SIG-M5 treated with dmso at 0.1 percent for 504 hours (cell line): ENCODE results near the gene NADK.
"Not testable (repeated sequence)": the region's sequence is repeated elsewhere in the genome, so short reads cannot be mapped to it uniquely, and the experiment has no call there.

Experiments
- DNase-seq: peaks from one replicate; lab custom pipeline; 2025; ENCODE audit not compliant: unreplicated experiment; lab: John Stamatoyannopoulos, UW

The NADK gene

DNA sequence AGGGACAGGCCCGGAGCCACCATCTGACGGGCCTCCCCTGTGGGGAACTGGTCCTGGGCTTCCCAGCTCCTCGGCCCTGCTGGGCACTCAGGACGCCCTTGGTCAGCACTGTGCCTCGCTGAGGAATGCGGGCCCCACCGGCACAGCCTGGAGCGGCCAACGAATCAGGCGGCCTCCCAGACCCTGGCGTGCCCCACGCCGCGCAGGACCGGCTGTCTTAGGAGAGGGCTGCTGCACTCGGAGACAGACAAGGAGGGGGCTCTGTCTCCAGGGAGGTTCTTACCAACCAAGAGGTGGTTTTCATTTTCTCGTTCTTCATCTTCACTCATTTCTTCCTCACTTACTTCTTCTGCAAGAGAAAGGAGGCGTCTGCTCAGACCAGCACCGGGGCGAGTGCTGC, 70.4 kb downstream of the NADK start:
- not testable (repeated sequence) for DNase-seq

DNA sequence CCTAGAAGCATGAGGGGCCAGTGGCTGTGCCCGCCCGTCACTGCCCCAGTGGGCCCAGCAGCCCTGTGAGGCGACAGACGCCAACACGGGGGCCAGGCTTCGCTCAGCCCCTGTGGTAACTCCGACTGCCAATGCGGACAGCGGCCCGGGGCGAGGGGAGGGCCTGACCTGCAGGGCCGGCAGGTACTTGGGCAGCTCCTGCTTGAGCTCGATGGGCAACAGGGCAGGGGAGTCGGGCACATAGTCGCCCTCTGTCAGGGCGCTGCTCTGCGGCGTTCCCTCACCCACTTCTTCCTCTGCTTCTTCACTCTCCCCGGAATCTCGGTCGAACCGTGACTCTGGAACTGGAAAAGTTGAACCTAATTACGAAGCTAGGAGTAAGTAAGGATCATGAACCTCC, 71.0 kb downstream of the NADK start:
- not testable (repeated sequence) for DNase-seq

DNA sequence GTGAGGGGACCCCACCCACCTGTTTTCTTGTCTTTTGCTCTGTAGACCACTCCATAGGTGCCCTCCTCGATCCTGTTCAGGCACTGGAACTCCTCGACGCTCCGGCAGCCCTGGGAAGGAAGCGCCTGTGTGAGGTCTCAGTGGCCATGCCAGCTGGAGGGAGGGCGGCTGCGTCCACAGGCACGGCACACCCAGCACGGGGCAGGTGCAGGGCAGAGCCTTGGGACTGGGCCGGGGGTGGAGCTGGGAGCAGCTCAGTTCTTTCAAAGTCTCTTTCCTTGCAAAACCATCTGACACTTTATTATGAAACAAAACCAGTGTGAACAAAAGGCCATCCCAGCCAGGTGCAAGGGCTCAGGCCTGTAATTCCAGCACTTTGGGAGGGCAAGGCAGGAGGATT, 72.6 kb downstream of the NADK start:
- not testable (repeated sequence) for DNase-seq

DNA sequence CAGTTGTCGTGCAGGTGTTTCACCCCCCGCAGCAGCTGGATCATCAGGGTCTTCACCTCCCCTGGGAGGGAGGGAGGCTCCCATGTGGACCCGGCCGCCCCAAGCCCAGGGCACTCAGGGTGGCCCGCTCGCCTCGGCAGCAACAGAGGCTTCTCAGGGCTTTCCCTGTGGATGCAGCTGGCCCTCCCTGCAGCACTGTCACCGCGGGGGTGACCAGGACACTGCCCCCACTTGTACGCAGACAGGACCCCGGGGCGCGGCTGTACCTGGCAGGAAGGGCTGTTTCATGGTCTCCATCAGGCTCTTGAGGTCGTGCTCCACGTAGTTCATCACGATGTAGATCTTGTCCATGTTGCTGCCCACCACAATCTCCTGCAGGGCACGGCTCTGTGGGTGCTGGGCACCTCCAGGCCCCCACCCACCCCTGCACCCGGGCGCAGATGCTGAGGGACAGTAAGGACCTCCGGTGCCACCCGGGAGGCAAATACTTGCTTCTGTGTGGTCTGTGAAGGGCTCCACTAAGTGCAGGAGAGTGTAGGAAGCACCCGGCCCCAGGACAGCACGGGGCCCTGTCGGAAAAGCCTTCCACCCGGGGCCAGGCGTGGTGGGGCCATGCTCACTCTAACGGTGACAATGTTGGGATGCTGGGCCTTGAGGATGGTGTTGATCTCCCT, 73.8 kb downstream of the NADK start:
- not testable (repeated sequence) for DNase-seq

DNA sequence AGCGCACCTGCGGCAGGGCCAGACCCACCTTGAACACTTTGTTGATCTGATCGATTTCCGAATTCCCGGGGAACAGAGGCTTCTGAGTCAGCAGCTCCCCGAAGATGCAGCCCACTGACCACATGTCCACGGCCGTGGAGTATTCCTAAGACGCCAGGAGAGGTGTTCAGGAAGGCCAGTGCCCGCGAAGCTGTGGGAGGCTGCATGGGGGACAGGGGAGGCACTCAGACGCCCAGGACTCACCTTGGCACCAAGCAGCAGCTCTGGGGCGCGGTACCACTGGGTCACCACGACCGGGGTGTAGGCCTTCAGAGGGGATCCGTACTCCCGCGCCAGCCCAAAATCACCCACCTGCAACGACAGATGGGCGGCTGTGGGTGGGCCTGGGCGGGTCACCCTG, 74.5 kb downstream of the NADK start:
- no peak for DNase-seq

DNA sequence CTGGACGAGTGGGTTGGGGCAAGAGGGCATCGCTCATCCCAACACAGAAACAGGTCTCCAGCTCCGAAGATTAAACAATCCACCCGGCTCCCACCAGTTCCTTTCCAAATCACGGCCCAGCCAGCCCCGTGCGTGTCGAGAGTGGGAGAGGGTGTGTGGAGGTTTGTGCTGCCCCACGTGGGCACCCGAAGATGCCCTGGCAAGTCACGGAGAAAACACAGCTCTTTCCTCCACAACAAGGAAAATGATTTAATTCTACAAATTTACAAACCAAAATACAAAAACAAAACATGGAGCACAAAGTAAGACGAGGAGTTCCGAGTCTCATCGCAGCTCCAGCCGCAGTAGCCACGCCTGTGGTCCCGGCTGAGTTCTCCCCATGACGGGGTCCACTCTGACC, 75.8 kb downstream of the NADK start:
- DNase-seq, result not testable (repeated sequence)
